Esophagus muscularis mucosa (tissue), 4 donors: ENCODE measurements around the gene NRCAM. TPM values are rescaled to one million over a fixed set of nuclear protein-coding genes. Genes with fewer than 3 reads are reported as not detected.

Source experiments
- DNase-seq: peaks from one replicate; pipeline ENCODE4 v3.0.0-alpha.2; 2017; ENCODE audit errors: extremely low spot score
- H3K27ac ChIP-seq, 4 donors: fragments of 200-600 bp; sonication (generic); replicated peaks in 1 of 4; 1 replicate in 3 of 4; 2 replicates in 1 of 4; pipeline ENCODE4 v1.5.1; 2016 to 2019; ENCODE audit warnings: mild to moderate bottlenecking in 1 of 4
- H3K27me3 ChIP-seq, 4 donors: fragments of 200-600 bp; sonication (generic); one replicate each; pipeline versions ENCODE4 v1.5.1 to v1.6.0; 2016 to 2019
- H3K36me3 ChIP-seq, 4 donors: fragments of 200-600 bp; sonication (generic); one replicate each; pipeline ENCODE4 v1.5.1; 2016 to 2019
- H3K4me1 ChIP-seq, 4 donors: fragments of 200-600 bp; sonication (generic); one replicate each; pipeline ENCODE4 v1.5.1; 2016 to 2019
- H3K4me3 ChIP-seq, 4 donors: fragments of 200-600 bp; sonication (generic); 1 replicate in 2 of 4; 2 replicates in 2 of 4; pipeline ENCODE4 v1.5.1; 2016 to 2019; ENCODE audit warnings: mild to moderate bottlenecking in 4 of 4, moderate library complexity in 1 of 4
- H3K9me3 ChIP-seq, 4 donors: fragments of 200-600 bp; sonication (generic); 1 replicate in 3 of 4; 2 replicates in 1 of 4; pipeline ENCODE4 v1.5.1; 2016 to 2019
- CTCF ChIP-seq, 3 experiments: fragments of 200-600 bp in 2 of 3; fragments of 450-650 bp in 1 of 3; sonication (generic) in 2 of 3; IDR thresholded peaks; one replicate each; pipeline ENCODE4 v1.5.1; 2017 to 2019; ENCODE audit warnings: antibody characterized with exemption in 3 of 3, mild to moderate bottlenecking in 2 of 3, moderate library complexity in 1 of 3
- EP300 ChIP-seq: sonication (generic); formaldehyde crosslinking; IDR thresholded peaks from one replicate; pipeline ENCODE4 v1.6.1; 2017; ENCODE audit warnings: antibody characterized with exemption
- POLR2A ChIP-seq: fragments of 450-650 bp; IDR thresholded peaks from one replicate; pipeline ENCODE4 v1.6.1; 2017; ENCODE audit warnings: antibody characterized with exemption, moderate library complexity, mild to moderate bottlenecking, low read depth
- POLR2AphosphoS5 ChIP-seq, 2 donors: sonication (generic); formaldehyde crosslinking; IDR thresholded peaks; one replicate each; pipeline ENCODE4 v1.6.1; 2017; ENCODE audit warnings: antibody characterized with exemption in 2 of 2
- WGBS: methylation state at CpG from one replicate; pipeline ENCODE4 v1.1.5; 2018; 5-methylcytosine and 5-hydroxymethylcytosine counted together
- intact Hi-C: fragments of 100-400 bp; cut with DNase I; formaldehyde crosslinking; loops from one replicate; pipeline ENCODE4 v1.15.1; 2023
- total RNA-seq, 4 donors: library from RNA; depleted of rRNA; stranded (reverse); fragments of >200 nt; gene quantifications; one replicate each; pipeline versions ENCODE4 v1.1.0 to v1.2.1, GENCODE V29; 2016

The NRCAM gene
- total RNA-seq, 4 donors from 2014 or later = 2.9 to 5.2 (median 3.3) TPM

GRCh38 chr7:108372618-108373017 is 83.6 kb downstream of the NRCAM start:
- no peak for DNase-seq
- no peak for TF ChIP-seq EP300
- TF ChIP-seq POLR2AphosphoS5 (IDR thresholded peaks at IDR 0.05) = no peak
- Histone ChIP-seq H3K9me3 (no peaks in the 10 kb centered on the region), H3K27me3 (no peaks in the 10 kb centered on the region), H3K4me3 (no peak overlapping the region), H3K4me1 (peaks cover 0 to 4% (median 0%) of the 10 kb centered on the region in 4 donors), H3K36me3 (no peaks in the 10 kb centered on the region), H3K27ac (no peak overlapping the region)
- intact Hi-C loops = no loop called here
- 63% methylated on average over 2 of the region's 2 CpGs for WGBS

- Histone ChIP-seq H3K27ac (no peak overlapping the region), H3K9me3 (no peaks in the 10 kb centered on the region), H3K36me3 (no peaks in the 10 kb centered on the region), H3K27me3 (no peaks in the 10 kb centered on the region), H3K4me3 (no peak overlapping the region), H3K4me1 (peaks cover 0 to 4% (median 0%) of the 10 kb centered on the region in 4 donors)
- no peak for TF ChIP-seq EP300
- no peak for TF ChIP-seq POLR2AphosphoS5 (IDR thresholded peaks at IDR 0.05)
- no peak for TF ChIP-seq POLR2A
- TF ChIP-seq CTCF (IDR thresholded peaks at IDR 0.05) = no peak
- DNase-seq = no peak
- 53% methylated on average over 2 of the region's 2 CpGs for WGBS
- intact Hi-C loops = no loop called here
These were observed 85.6 kb downstream of the NRCAM start for GRCh38 chr7:108370616-108371015.

- WGBS = 62% methylated on average over 5 of the region's 5 CpGs
These were observed 87.8 kb downstream of the NRCAM start for GRCh38 chr7:108368466-108368865.

GRCh38 chr7:108367946-108368345 is 88.3 kb downstream of the NRCAM start:
- no peak overlapping the region for H3K27ac ChIP-seq
- no peak for DNase-seq
- TF ChIP-seq CTCF (IDR thresholded peaks at IDR 0.05) (no peak), POLR2AphosphoS5 (IDR thresholded peaks at IDR 0.05) (no peak), EP300 (no peak), POLR2A (no peak)
- H3K4me1 ChIP-seq = peaks cover 0 to 4% (median 0%) of the 10 kb centered on the region in 4 donors
- 30% methylated on average over 6 of the region's 6 CpGs for WGBS
- H3K9me3 ChIP-seq = no peaks in the 10 kb centered on the region
- intact Hi-C loops = no loop called here
- H3K4me3 ChIP-seq = no peak overlapping the region
- no peaks in the 10 kb centered on the region for H3K27me3 ChIP-seq
- H3K36me3 ChIP-seq = no peaks in the 10 kb centered on the region

More at GRCh38 chr7:108368466-108368865, 87.8 kb downstream of the NRCAM start:
- H3K9me3 ChIP-seq = no peaks in the 10 kb centered on the region
- TF ChIP-seq POLR2A (no peak), POLR2AphosphoS5 (IDR thresholded peaks at IDR 0.05) (no peak), EP300 (no peak), CTCF (IDR thresholded peaks at IDR 0.05) (no peak)
- peaks cover 0 to 4% (median 0%) of the 10 kb centered on the region in 4 donors for H3K4me1 ChIP-seq
- no peak overlapping the region for H3K4me3 ChIP-seq
- no peak overlapping the region for H3K27ac ChIP-seq
- intact Hi-C loops = no loop called here
- H3K36me3 ChIP-seq = no peaks in the 10 kb centered on the region
- H3K27me3 ChIP-seq = no peaks in the 10 kb centered on the region
- DNase-seq = no peak

- H3K9me3 ChIP-seq = no peaks in the 10 kb centered on the region
- TF ChIP-seq CTCF (IDR thresholded peaks at IDR 0.05) (no peak), POLR2A (no peak), POLR2AphosphoS5 (IDR thresholded peaks at IDR 0.05) (no peak), EP300 (no peak)
- DNase-seq = no peak
- no peaks in the 10 kb centered on the region for H3K27me3 ChIP-seq
- no peaks in the 10 kb centered on the region for H3K36me3 ChIP-seq
- no peak overlapping the region for H3K27ac ChIP-seq
- intact Hi-C loops = no loop called here
- peaks cover 0 to 4% (median 0%) of the 10 kb centered on the region in 4 donors for H3K4me1 ChIP-seq
- H3K4me3 ChIP-seq = no peak overlapping the region
These were observed 88.9 kb downstream of the NRCAM start for GRCh38 chr7:108367314-108367713.
